ENCODE measurements around the gene H2BW1. TPM values are rescaled to one million over a fixed set of nuclear protein-coding genes. Genes with fewer than 3 reads are reported as not detected.
"Not testable (repeated sequence)": the region's sequence is repeated elsewhere in the genome, so short reads cannot be mapped to it uniquely, and the experiment has no call there.

The H2BW1 gene
- total and polyA plus RNA-seq, 2 donors (not counting 1 experiment from before 2014, with no cell fraction given) = not detected

- no peaks in the 10 kb centered on the region for H4K20me1 ChIP-seq (ENCODE audit: control insufficient read depth, extremely low read depth, insufficient read depth, low read length)
- no peaks in the 10 kb centered on the region for H3K27me3 ChIP-seq (ENCODE audit: control insufficient read depth, insufficient read depth, low read length)
- no peak overlapping the region for H3K9ac ChIP-seq (ENCODE audit: insufficient read depth, low read length)
Measured at GRCh38 chrX:104008831-104009230, 4.7 kb downstream of the H2BW1 start.

GRCh38 chrX:103999234-103999633, 14.3 kb downstream of the H2BW1 start:
- Histone ChIP-seq H3K36me3 (ENCODE audit: control insufficient read depth, insufficient read depth, low read length) (no peaks in the 10 kb centered on the region), H2AFZ (ENCODE audit: low read length) (no peak overlapping the region), H3K9ac (ENCODE audit: insufficient read depth, low read length) (no peak overlapping the region), H3K27ac (ENCODE audit: insufficient read depth, low read length) (no peak overlapping the region), H3K4me2 (ENCODE audit: extremely low read depth, insufficient read depth, low read length) (no peak overlapping the region), H3K27me3 (ENCODE audit: control insufficient read depth, insufficient read depth, low read length) (no peaks in the 10 kb centered on the region), H3K4me1 (ENCODE audit: control insufficient read depth, extremely low read depth, insufficient read depth, low read length) (no peaks in the 10 kb centered on the region), H3K4me3 (replicated peaks in 1 of 4; ENCODE audit: control extremely low read depth in 1 of 4, insufficient read depth in 1 of 4, low read depth in 3 of 4, low read length in 4 of 4) (no peak overlapping the region), H3K9me3 (ENCODE audit: control insufficient read depth, insufficient read depth, low read depth, low read length) (no peaks in the 10 kb centered on the region), H4K20me1 (ENCODE audit: control insufficient read depth, extremely low read depth, insufficient read depth, low read length) (no peaks in the 10 kb centered on the region), H3K79me2 (ENCODE audit: control insufficient read depth, insufficient read depth, low read length) (no peaks in the 10 kb centered on the region)
- TF ChIP-seq EZH2 (IDR thresholded peaks at IDR 0.05; ENCODE audit: low read length, missing control alignments) (no peak), CTCF (conservative IDR thresholded peaks at IDR 0.05 in 1 of 2, IDR thresholded peaks at IDR 0.05 in 1 of 2; ENCODE audit: low read depth in 1 of 2, low read length in 2 of 2) (no peak)
- no peak for DNase-seq (ENCODE audit: low read depth in 2 of 2)

More at GRCh38 chrX:104008831-104009230, 4.7 kb downstream of the H2BW1 start:
- no peak overlapping the region for H3K4me2 ChIP-seq (ENCODE audit: extremely low read depth, insufficient read depth, low read length)
- no peaks in the 10 kb centered on the region for H3K9me3 ChIP-seq (ENCODE audit: control insufficient read depth, insufficient read depth, low read depth, low read length)
- DNase-seq (ENCODE audit: low read depth in 2 of 2) = no peak
- TF ChIP-seq EZH2 (IDR thresholded peaks at IDR 0.05; ENCODE audit: low read length, missing control alignments) (no peak), CTCF (conservative IDR thresholded peaks at IDR 0.05 in 1 of 2, IDR thresholded peaks at IDR 0.05 in 1 of 2; ENCODE audit: low read depth in 1 of 2, low read length in 2 of 2) (no peak)
- no peak overlapping the region for H2AFZ ChIP-seq (ENCODE audit: low read length)
- H3K36me3 ChIP-seq (ENCODE audit: control insufficient read depth, insufficient read depth, low read length) = no peaks in the 10 kb centered on the region
- H3K79me2 ChIP-seq (ENCODE audit: control insufficient read depth, insufficient read depth, low read length) = no peaks in the 10 kb centered on the region
- H3K27ac ChIP-seq (ENCODE audit: insufficient read depth, low read length) = no peak overlapping the region
- no peak overlapping the region for H3K4me3 ChIP-seq (replicated peaks in 1 of 4; ENCODE audit: control extremely low read depth in 1 of 4, insufficient read depth in 1 of 4, low read depth in 3 of 4, low read length in 4 of 4)
- no peaks in the 10 kb centered on the region for H3K4me1 ChIP-seq (ENCODE audit: control insufficient read depth, extremely low read depth, insufficient read depth, low read length)

- not testable (repeated sequence) for H3K27me3 ChIP-seq (ENCODE audit: control insufficient read depth, insufficient read depth, low read length); H3K36me3 ChIP-seq (ENCODE audit: control insufficient read depth, insufficient read depth, low read length); H3K4me3 ChIP-seq (replicated peaks in 1 of 4; ENCODE audit: control extremely low read depth in 1 of 4, insufficient read depth in 1 of 4, low read depth in 3 of 4, low read length in 4 of 4); H3K4me2 ChIP-seq (ENCODE audit: extremely low read depth, insufficient read depth, low read length); DNase-seq (ENCODE audit: low read depth in 2 of 2); H3K27ac ChIP-seq (ENCODE audit: insufficient read depth, low read length); H3K9me3 ChIP-seq (ENCODE audit: control insufficient read depth, insufficient read depth, low read depth, low read length); H4K20me1 ChIP-seq (ENCODE audit: control insufficient read depth, extremely low read depth, insufficient read depth, low read length); H3K4me1 ChIP-seq (ENCODE audit: control insufficient read depth, extremely low read depth, insufficient read depth, low read length); H2AFZ ChIP-seq (ENCODE audit: low read length); H3K79me2 ChIP-seq (ENCODE audit: control insufficient read depth, insufficient read depth, low read length); H3K9ac ChIP-seq (ENCODE audit: insufficient read depth, low read length)
Measured at GRCh38 chrX:103983508-103983907, 30.0 kb downstream of the H2BW1 start.

GRCh38 chrX:103962411-103963278, 50.9 kb downstream of the H2BW1 start, which contains the start of gene TMSB15B:
Gene TMSB15B (plus strand): TSS chrX:103962627.
- not testable (repeated sequence) for H3K9me3 ChIP-seq (ENCODE audit: control insufficient read depth, insufficient read depth, low read depth, low read length); H3K9ac ChIP-seq (ENCODE audit: insufficient read depth, low read length); H3K4me3 ChIP-seq (replicated peaks in 1 of 4; ENCODE audit: control extremely low read depth in 1 of 4, insufficient read depth in 1 of 4, low read depth in 3 of 4, low read length in 4 of 4); H3K4me1 ChIP-seq (ENCODE audit: control insufficient read depth, extremely low read depth, insufficient read depth, low read length); H3K27me3 ChIP-seq (ENCODE audit: control insufficient read depth, insufficient read depth, low read length); H3K79me2 ChIP-seq (ENCODE audit: control insufficient read depth, insufficient read depth, low read length); DNase-seq (ENCODE audit: low read depth in 2 of 2); H3K27ac ChIP-seq (ENCODE audit: insufficient read depth, low read length); H3K36me3 ChIP-seq (ENCODE audit: control insufficient read depth, insufficient read depth, low read length); H4K20me1 ChIP-seq (ENCODE audit: control insufficient read depth, extremely low read depth, insufficient read depth, low read length); H3K4me2 ChIP-seq (ENCODE audit: extremely low read depth, insufficient read depth, low read length); H2AFZ ChIP-seq (ENCODE audit: low read length)

Data from fibroblast of lung (primary cell).